ENCODE results near the gene STK16. TPM values are rescaled to one million over a fixed set of nuclear protein-coding genes. Genes with fewer than 3 reads are reported as not detected.

Gene STK16
- total and polyA plus RNA-seq, 2 of the 13 experiments (the other 11 are each of a cell fraction or from before 2014, with no cell fraction given) = 28.0 to 50.9 TPM

- 0 out of 2 replicates have a peak, but pooled peaks have one; percentile 54 for TF ChIP-seq MIER2 (CRISPR knock-in tag; IDR thresholded peaks at IDR 0.05)
- TF ChIP-seq ZNF296 (CRISPR knock-in tag; conservative IDR thresholded peaks at IDR 0.05) = peak; percentile 93
- 0 out of 2 replicates have a peak, but pooled peaks have one; percentile 32 for TF ChIP-seq ZNF451 (CRISPR knock-in tag; IDR thresholded peaks at IDR 0.05)
- no peak for TF ChIP-seq ZNF678 (CRISPR knock-in tag; IDR thresholded peaks at IDR 0.05)
- TF ChIP-seq, protein P1, sequence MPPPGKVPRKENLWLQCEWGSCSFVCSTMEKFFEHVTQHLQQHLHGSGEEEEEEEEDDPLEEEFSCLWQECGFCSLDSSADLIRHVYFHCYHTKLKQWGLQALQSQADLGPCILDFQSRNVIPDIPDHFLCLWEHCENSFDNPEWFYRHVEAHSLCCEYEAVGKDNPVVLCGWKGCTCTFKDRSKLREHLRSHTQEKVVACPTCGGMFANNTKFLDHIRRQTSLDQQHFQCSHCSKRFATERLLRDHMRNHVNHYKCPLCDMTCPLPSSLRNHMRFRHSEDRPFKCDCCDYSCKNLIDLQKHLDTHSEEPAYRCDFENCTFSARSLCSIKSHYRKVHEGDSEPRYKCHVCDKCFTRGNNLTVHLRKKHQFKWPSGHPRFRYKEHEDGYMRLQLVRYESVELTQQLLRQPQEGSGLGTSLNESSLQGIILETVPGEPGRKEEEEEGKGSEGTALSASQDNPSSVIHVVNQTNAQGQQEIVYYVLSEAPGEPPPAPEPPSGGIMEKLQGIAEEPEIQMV (CRISPR knock-in tag; IDR thresholded peaks at IDR 0.05; ENCODE audit: low read depth) = no peak
- TF ChIP-seq ZNF503 (CRISPR knock-in tag; IDR thresholded peaks at IDR 0.05) = peak; percentile 37; the same call in 1 of the 2 replicates
- TF ChIP-seq ARID4A (CRISPR knock-in tag; IDR thresholded peaks at IDR 0.05; ENCODE audit: borderline replicate concordance) = peak; percentile 54; the same call in 1 of the 2 replicates
- TF ChIP-seq SOX6 (IDR thresholded peaks at IDR 0.05) = no peak
- peak; percentile 87 for TF ChIP-seq SOX6 (CRISPR knock-in tag; IDR thresholded peaks at IDR 0.05)
- peak; percentile 75; the same call in 1 of the 2 replicates for TF ChIP-seq DPF2 (CRISPR knock-in tag; IDR thresholded peaks at IDR 0.05; ENCODE audit: borderline replicate concordance, low read depth)
- TF ChIP-seq SALL2 (CRISPR knock-in tag; IDR thresholded peaks at IDR 0.05) = peak; percentile 89
- TF ChIP-seq FOXA1 (IDR thresholded peaks at IDR 0.05) = no peak
- TF ChIP-seq FOXA1 (CRISPR knock-in tag; IDR thresholded peaks at IDR 0.05) = peak; percentile 52; the same call in 1 of the 2 replicates
- TF ChIP-seq HNF4A (CRISPR knock-in tag; IDR thresholded peaks at IDR 0.05) = peak; percentile 98
- no peak for TF ChIP-seq KLF13 (CRISPR knock-in tag; IDR thresholded peaks at IDR 0.05)
- peak; percentile 82 for TF ChIP-seq MED1 (CRISPR knock-in tag; IDR thresholded peaks at IDR 0.05)
- 0 out of 2 replicates have a peak, but pooled peaks have one; percentile 3 for TF ChIP-seq SOX13 (IDR thresholded peaks at IDR 0.05)
- TF ChIP-seq SOX13 (CRISPR knock-in tag; conservative IDR thresholded peaks at IDR 0.05 in 1 of 2, IDR thresholded peaks at IDR 0.05 in 1 of 2) = peak in 1 of 2 experiments; percentile 77; a peak in 2 of 4 replicates
- TF ChIP-seq ZNF746 (CRISPR knock-in tag; IDR thresholded peaks at IDR 0.05) = peak; percentile 35; the same call in 1 of the 2 replicates
- TF ChIP-seq NFYB (CRISPR knock-in tag; IDR thresholded peaks at IDR 0.05) = no peak
- TF ChIP-seq ZMYM3 (CRISPR knock-in tag; IDR thresholded peaks at IDR 0.05) = peak; percentile 29
- no peak for TF ChIP-seq DNMT1 (CRISPR knock-in tag; IDR thresholded peaks at IDR 0.05)
These were observed 37.2 kb upstream of the STK16 start (continued) for GRCh38 chr2:219207884-219208740.
